ENCODE data around the gene SLFN5.
A peak's percentile ranks its signal among the peaks of the same experiment; 100 is the strongest.
"Not testable (repeated sequence)": the region's sequence is repeated elsewhere in the genome, so short reads cannot be mapped to it uniquely, and the experiment has no call there.

The SLFN5 gene

GRCh38 chr17:35243561-35244340, 879 bp downstream of the SLFN5 start:
- peak; percentile 74 for DNase-seq

GRCh38 chr17:35244341-35245195, 1.7 kb downstream of the SLFN5 start:
- peak; percentile 98 for DNase-seq

DNA sequence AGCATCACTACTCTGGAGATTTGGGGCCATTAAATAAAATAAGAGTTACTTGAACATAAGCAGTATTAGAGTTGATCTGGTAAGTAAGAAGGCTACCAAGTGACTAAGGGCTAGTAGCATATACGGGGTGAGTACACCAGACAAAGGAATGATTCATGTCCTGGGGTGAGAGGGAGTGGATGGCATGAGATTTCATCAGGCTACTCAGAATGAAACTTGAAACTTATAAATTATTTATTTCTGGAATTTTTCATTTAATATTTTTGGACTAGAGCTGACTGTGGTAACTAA, 2.3 kb downstream of the SLFN5 start:
- peak; percentile 91 for DNase-seq

- no peak for DNase-seq
Observed at GRCh38 chr17:35252651-35253050, 9.8 kb downstream of the SLFN5 start.

DNA sequence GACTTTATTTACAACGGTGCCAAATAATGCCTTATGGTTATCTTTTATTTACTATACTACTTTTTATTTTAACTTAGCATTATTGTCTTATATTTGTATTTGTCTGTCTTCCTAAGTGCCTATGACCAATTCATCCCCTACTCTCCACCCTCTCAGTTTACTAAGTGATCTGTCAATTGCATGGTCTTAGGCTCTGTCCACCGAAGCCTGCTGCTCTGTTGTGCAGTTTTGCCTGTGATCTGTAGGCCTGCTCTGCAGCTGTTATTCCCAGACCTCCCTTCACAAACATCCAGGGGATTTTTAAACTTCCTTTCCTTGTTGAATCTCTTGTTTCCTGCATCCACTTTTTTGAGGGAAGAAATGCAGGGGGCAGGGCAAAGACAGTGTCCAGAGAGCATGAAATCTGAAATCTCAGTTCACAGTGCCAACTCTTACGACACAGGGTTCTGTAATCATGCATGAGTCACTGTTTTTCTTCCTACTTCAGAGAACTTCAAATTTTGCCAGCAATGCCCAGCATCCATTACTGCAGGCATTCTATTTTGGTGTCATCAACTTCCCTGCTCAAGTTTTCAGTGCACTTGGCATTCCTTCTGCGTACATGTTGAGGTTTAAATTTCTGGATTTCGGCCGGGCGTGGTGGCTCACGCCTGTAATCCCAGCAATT, 11.4 kb downstream of the SLFN5 start:
- peak; percentile 98 for DNase-seq

DNA sequence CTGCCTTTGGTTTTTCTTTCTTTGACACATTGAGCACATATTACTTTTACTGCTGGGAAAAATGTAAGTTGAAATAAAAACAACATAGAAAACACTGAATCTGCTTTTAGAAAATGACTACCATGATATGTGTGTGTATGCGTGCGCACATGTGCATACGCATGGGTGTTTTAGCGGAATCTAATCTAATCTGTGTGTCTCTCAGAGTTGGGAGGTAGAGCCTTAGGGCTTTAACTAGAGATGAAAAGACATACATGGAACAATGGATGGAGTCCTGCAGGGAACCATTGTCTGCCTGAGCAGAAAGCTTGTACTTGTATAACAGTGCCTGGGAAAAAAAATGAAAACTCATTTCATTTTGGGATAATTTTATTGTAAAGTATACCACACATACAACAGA, 12.4 kb downstream of the SLFN5 start:
- no peak for DNase-seq

GRCh38 chr17:35256629-35257028, 13.8 kb downstream of the SLFN5 start:
- DNase-seq = no peak

DNA sequence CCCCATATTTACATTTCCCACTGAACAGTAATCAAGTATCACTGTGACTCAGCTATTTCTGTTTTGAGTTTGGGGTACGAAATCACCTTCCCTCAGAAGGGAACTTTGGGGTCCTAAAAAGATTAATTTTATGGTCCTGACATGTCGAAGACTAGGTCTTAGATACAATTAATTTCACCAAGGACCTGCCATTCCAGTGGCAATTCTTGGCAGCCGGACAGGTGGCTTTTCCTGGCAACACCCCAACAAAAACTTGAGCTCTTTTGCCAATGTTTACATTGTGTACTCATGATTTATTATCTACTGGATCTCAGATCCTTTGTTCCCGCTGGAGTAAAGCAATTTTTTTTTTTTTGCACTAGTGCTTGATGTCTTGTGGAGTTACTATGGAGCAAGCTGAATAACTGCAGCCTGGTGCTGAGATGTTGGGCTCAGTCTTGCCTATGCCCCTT, 14.4 kb downstream of the SLFN5 start:
- peak; percentile 65 for DNase-seq

DNA sequence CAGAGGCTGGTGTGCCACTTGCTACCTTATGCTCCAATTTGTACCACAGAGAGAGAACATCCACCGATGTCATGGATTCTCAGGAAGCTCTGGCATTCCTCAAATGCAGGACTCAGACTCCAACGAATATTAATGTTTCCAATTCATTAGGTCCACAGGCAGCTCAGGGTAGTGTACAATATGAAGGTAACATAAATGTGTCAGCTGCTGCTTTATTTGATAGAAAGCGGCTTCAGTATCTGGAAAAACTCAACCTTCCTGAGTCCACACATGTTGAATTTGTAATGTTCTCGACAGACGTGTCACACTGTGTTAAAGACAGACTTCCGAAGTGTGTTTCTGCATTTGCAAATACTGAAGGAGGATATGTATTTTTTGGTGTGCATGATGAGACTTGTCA, 16.1 kb downstream of the SLFN5 start:
- DNase-seq = no peak

DNA sequence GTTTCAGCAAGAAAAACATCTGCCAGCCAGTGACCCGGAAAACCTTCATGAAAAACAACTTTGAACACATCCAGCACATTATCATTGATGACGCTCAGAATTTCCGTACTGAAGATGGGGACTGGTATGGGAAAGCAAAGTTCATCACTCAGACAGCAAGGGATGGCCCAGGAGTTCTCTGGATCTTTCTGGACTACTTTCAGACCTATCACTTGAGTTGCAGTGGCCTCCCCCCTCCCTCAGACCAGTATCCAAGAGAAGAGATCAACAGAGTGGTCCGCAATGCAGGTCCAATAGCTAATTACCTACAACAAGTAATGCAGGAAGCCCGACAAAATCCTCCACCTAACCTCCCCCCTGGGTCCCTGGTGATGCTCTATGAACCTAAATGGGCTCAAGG, 22.2 kb downstream of the SLFN5 start:
- no peak for DNase-seq

GRCh38 chr17:35265566-35266141, 22.8 kb downstream of the SLFN5 start:
- no peak for DNase-seq

DNA sequence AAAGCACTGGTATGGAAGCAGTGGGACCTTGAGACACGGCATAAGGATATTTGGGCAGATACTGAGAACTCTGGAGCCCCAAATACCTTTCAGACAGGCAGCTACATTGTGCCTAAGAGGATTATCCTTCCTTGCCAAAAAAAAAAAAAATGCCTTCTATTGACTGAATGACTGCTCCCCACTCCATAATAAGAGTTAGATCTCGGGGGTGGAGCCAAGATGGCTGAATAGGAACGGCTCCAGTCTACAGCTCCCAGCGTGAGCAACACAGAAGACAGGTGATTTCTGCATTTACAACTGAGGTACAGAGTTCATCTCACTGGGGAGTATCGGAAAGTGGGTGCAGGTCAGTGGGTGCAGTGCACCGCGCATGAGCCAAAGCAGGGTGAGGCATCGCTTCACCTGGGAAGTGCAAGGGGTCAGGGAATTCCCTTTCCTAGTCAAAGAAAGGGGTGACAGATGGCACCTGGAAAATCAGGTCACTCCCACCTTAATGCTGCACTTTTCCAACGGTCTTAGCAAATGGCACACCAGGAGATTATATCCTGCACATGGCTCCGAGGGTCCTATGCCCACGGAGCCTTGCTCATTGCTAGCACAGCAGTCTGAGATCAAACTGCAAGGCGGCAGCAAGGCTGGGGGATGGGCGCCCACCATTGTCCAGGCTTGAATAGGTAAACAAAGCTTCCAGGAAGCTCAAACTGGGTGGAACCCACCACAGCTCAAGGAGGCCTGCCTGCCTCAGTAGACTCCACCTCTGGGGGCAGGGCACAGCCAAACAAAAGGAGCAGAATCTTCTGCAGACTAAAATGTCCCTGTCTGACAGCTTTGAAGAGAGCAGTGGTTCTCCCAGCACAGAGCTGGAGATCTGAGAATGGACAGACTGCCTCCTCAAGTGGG, 31.5 kb downstream of the SLFN5 start:
- not testable (repeated sequence) for DNase-seq

DNA sequence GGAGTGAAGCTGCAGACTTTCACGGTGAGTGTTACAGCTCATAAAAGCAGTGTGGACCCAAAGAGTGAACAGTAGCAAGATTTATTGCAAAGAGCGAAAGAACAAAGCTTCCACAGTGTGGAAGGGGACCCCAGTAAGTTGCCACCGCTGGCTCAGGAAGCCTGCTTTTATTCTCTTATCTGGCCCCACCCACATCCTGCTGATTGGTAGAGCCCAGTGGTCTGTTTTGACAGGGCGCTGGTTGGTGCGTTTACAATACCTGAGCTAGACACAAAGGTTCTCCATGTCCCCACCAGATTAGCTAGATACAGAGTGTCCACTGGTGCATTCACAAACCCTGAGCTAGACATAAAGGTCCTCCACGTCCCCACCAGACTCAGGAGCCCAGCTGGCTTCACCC, 35.6 kb downstream of the SLFN5 start:
- DNase-seq = not testable (repeated sequence)

- not testable (repeated sequence) for DNase-seq
Observed at GRCh38 chr17:35278876-35279275, 36.0 kb downstream of the SLFN5 start.

DNA sequence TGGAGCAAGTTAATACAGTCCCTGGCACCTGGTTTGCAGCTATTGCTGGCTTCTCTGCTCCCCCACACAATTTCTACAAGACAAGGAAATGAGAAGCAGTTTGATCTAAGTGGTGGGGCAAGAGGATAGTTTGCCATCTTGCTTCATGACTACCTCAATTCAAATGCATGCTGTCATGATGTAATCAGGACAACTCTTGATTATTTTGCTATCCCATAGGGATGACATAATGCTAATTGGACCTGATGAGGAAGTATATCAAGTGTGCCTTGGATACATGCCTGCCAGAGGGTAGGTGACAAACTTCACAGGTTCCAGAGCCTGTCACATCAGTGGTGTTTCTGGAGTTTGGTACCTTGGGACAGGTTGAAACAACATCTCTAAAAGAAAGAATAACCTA, 40.9 kb downstream of the SLFN5 start:
- no peak for DNase-seq

DNA sequence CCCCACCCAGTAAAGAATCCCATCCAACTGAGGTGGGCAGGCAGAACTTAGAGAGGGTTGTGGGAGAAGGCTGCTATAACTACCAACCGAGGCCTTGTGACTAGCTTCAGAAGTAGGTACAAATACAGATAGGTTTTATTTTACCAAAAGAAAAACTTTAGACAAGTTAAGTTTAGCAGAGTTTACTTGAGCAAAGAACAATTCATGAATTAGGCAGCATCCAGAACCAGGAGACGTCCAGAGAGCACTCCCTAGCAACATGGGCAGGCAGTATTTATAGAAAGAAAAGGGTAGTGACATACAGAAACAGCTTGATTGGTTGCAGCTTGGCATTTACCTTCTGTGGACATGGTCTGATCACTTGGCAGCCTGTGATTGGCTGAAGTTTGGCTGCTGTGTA, 42.1 kb downstream of the SLFN5 start:
- no peak for DNase-seq

- no peak for DNase-seq
Observed at GRCh38 chr17:35286120-35286781, 43.4 kb downstream of the SLFN5 start.

- DNase-seq = no peak
Observed at GRCh38 chr17:35287286-35287811, 44.5 kb downstream of the SLFN5 start.

DNA sequence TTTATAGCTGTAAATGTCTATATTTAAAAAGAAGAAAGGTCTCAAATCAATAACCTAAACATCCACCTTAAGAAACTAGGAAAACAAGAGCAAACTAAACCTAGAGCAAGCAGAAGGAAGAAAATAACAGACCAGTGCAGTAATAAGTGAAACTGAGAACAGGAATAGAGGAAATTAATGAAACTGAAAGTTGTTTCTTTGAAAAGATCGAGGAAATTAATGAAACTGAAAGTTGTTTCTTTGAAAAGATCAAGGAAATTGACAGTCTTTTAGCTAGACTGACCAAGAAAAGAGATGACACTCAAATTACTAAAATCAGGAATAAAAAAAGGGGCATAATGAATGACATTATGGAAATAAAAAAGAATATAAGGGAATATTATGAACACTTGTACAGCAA, 46.4 kb downstream of the SLFN5 start:
- DNase-seq = no peak

- DNase-seq = peak; percentile 54
Observed at GRCh38 chr17:35291802-35292201, 48.9 kb downstream of the SLFN5 start.

- no peak for DNase-seq
Observed at GRCh38 chr17:35293151-35293847, 50.4 kb downstream of the SLFN5 start.
